HG03095 (cell line): ENCODE data around the gene TOB1.
"Not testable (repeated sequence)": the region's sequence is repeated elsewhere in the genome, so short reads cannot be mapped to it uniquely, and the experiment has no call there.

Experiments used
- ATAC-seq: cut with Tn5 transposase; IDR thresholded peaks from one replicate; pipeline ENCODE4 v1.9.1; 2021; ENCODE audit warnings: moderate library complexity; ENCODE audit not compliant: unreplicated experiment

Gene TOB1

DNA sequence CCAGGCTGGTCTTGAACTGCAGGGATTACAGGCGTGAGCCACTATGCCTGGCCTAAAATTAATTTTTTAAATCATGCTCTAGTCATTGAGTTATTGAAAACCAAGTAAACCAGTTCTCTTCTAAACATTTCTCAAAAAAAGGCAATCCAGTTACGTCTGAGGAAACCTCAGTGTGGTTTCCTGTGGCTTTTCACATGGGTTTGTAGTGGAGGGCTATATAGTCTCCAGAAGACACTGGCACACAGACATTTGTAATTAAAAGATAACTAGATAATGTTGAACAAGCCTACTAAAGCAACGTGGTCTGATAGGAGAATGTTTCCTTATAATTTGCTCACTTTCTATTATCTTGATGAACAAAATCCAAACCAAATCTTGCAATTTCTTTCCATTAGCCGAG, 5.2 kb upstream of the TOB1 start:
- no peak for ATAC-seq

DNA sequence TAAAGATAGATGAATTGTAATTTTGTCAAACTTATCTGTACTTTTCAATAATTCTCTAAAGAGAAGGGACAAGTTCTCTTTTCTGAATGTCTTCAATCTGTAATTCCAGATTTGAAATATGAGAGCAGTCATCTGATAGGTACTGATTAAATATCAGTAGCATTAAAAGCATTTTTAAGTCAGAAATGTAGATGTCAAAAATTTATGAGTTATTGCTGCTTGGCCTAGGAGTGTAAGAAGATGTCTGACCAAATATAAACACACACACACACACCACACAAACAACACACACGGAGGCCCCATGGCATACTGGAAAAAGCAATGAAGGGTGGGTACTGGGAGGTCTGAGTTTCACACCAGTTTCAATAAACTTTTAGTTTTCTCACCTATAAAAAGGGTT, 2.4 kb upstream of the TOB1 start:
- no peak for ATAC-seq

DNA sequence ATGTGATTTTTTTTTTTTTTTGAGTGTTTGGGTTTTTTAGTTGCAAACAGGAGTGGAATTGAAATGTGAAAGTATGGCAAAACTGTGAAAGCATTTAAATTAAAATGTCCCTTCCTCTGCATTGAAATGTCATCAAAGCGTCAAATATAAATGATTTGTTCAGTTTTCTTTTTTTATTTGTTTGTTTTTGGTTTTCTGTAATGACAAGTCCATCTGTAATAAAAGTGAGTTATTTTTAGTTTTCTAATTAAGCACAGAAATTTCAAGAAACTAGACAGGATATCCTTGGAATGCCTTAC, 1.9 kb upstream of the TOB1 start:
- no peak for ATAC-seq

- peak; percentile 30 for ATAC-seq
Measured at GRCh38 chr17:50867363-50868139, 1.4 kb upstream of the TOB1 start.

- ATAC-seq = peak; percentile 4
Measured at GRCh38 chr17:50866950-50867362, 802 bp upstream of the TOB1 start.

DNA sequence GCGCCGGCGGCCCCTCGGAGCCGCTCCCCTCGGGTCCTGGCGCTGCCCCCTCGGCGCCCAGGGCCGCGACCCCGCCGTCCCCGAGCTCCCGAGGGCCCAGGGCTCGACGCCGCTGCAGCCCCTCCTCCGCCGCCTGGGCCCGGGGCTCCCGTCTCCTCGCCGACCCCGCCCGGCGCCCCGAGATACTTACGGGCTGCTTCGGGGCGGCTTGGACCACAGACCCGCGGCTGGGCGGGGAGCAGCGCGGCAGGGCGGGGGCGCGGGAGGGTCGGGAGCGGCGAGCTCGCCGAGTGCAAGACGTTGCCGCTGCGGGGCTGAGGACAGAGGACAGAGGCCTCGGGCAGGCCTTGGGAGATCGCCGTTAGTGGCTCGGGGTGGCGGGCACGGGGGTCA, 290 bp downstream of the TOB1 start:
- ATAC-seq = peak; percentile 4

DNA sequence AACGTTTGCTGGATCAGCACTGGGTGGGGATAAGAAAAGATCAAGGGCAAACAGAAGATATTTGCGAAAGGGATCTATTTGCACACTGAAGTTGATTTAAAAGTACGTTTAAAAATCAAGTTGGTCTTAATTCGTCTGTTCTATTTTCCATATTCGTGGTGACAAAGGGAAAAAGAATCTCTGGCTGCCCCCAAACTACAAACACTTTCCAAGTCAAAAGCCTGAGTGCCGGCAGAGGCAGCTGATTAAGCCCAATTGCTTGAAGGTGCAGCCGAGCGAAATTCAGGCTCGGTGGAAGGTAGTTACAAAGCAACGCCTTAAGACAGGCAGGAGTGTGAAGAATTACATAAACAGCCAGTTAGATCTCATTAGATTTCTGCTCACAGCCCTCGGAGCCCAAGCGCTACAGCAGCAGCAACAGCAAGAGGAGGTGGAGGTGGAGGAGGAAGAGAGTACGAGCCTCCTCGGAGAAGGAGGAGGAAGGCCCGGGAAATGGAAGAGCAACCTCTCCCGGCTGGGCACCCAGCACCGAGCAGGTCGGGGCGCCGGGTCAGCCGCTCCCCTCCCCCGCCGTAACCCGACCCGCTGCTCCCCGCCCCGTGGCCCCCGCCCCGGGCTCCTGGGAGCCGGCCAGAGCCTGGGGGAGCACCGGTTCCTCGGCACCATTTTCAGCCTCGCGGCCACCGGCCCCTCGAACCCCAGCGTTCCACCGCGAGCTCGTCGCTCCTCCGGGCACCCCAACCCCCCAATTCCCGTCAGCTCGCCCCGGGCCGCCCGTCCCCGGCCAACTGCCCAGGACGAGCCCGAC, 890 bp downstream of the TOB1 start:
- peak; percentile 15 for ATAC-seq

GRCh38 chr17:50864747-50865059, 1.5 kb downstream of the TOB1 start:
- ATAC-seq = no peak

DNA sequence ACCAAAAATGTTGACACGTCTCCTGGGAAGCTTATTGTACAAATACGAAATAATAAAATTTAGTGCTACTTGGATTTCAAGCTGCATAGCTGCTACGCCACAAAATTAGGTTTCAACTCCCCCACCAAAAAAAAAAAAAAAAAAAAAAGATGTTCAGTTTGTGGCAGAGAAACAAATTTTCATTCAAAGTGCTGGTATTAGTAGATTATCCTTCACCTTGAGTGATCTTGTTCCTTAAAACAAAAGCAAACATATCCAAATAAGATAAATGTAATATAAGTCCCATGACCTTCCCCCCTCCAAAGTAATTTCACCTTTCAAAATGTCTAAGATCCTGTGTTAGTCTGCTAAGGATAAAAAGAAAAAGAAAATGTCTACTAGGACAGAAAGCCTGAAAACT, 2.2 kb downstream of the TOB1 start:
- ATAC-seq = no peak

DNA sequence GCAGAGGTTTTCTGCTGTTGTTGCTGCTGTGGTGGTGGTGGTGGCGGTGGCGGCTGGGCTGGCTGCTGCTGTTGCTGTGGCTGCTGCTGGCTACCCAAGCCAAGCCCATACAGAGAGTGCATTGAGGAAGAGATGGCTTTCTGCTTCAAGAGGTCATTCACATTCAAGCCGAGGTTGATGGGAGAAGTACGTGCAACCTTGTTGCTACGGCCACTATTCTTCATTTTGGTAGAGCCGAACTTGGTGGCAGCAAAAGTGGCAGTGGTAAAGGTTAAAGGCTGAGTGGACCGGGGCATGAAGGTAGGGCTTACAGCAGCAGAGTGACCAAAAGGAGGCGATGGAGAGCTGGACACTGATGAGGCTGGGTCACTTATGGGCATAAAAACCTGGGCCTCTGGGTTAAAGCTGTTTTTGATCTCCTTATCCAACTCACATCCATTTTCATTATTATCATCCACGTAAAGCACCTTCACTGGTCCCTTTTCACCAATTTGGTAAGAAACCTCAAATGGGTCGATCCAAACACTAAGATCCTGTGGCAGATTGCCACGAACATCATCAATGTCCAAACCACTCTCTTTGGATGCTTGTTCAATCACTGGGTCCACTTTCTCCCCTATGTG, 2.8 kb downstream of the TOB1 start:
- ATAC-seq = no peak

- no peak for ATAC-seq
Measured at GRCh38 chr17:50861822-50862528, 4.2 kb downstream of the TOB1 start.

DNA sequence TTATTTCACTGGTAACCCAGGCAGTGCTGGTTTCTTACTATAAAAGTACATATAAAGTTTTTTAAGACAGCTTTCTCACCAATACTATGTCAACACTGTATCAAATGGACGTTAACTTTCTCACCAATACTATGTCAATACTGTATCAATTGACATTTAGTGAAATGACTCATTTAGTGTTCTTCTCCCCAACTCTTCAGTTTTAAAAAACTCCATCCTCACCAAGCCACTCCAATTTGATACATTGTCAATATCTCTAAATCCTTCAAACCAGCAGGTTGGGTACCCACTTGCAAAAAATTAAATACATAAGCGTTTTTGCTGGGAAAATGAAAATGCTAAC, 4.8 kb downstream of the TOB1 start:
- ATAC-seq = no peak

GRCh38 chr17:50859727-50860126, 6.4 kb downstream of the TOB1 start:
- ATAC-seq = not testable (repeated sequence)

- ATAC-seq = no peak
Measured at GRCh38 chr17:50858486-50859225, 7.5 kb downstream of the TOB1 start.

DNA sequence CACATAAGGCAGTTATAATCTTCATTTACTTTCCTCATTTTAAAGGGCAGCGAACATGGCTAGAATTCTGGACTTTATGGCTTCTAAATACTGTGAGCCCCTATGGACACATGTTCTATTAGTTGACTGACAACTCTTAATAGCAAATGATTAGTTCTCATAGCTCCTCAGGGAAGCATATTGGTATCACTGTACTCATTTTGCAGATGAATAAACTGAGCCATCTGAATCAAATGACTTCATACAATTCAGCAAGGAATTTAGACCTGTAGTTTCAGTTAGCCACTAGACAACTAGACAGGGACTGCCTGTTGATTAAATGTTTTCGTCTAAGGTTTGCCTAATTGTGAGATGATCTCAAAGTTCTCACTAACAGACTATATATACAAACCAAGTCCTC, 9.7 kb downstream of the TOB1 start:
- ATAC-seq = no peak

- ATAC-seq = no peak
Measured at GRCh38 chr17:50855708-50856330, 10.3 kb downstream of the TOB1 start.

DNA sequence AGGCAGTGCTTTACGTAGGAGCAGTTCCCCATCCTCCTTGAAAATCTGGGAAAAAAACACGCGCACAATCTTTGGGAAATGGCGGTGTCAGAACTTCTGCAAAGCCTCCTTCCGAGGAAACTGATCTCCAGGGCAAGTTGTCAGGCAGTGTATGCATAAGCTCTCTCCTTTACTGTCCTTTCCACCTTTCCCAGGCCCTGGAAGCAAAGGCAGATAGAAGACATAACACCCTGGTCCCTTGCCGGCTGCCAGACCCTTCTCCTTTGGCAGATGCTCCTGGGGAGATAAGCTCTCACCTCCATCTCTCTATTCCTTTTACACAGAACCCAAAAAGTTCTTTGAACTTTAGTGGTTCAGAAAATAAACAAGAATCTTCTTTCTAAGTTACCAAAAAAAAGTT, 12.4 kb downstream of the TOB1 start:
- no peak for ATAC-seq

DNA sequence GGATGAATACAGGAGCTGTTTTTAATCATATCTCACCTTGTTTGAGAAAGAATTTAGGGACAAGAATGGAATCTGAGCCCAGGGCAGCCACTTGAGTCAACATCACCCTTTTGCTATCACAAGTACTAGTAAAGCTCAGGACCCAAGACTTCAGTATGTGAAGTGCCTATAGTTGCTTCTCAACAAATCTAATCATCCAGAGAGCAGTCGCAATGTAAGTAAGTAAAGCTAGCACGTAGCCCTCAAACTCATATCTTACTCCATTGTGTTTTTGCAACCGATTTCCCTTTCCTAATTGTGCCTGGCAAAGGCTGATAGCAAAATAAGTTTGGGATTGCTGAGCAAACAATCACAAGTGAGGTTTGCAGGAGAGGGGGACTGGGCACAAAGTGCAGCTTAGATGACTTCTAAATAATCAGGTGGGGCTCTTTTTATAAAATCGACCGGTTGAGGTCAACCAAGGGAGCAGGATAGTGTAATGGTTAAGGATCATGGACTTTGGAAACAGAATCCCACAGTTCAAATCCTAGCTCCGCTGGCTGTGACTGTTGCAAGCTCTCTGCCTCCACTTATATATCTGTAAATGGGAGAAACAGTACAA, 13.0 kb downstream of the TOB1 start:
- no peak for ATAC-seq

GRCh38 chr17:50850640-50851039, 15.5 kb downstream of the TOB1 start:
- no peak for ATAC-seq

DNA sequence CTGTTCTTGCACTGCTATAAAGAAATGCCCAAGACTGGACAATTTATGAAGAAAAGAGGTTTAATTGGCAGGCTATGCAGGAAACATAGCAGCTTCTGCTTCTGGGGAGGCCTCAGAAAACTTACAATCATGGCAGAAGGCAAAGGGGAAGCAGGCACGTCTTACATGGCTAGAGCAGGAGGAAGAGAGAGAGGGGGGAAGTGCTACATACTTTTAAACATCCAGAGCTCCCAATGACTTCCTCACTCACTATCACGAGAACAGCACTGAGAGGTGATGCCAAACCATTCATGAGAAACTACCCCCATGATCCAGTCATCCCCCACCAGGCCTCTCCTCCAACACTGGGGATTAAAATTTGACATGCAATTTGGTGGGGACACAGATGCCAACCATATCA, 17.4 kb downstream of the TOB1 start:
- ATAC-seq = no peak
